Measurements from ENCODE around the gene EIF1B. TPM values are rescaled to one million over a fixed set of nuclear protein-coding genes. Genes with fewer than 3 reads are reported as not detected.
A peak's percentile ranks its signal among the peaks of the same experiment; 100 is the strongest.

Gene EIF1B
- total RNA-seq (2014; rRNA removed; shearing (Covaris generic)) (20.2 and 25.5 TPM in 2 replicates), polyA plus RNA-seq (2016; fragmentation: Nextera tagmentation; extraction: Ambion mirVana) (81.6 and 87.4 TPM in 2 replicates)

DNA sequence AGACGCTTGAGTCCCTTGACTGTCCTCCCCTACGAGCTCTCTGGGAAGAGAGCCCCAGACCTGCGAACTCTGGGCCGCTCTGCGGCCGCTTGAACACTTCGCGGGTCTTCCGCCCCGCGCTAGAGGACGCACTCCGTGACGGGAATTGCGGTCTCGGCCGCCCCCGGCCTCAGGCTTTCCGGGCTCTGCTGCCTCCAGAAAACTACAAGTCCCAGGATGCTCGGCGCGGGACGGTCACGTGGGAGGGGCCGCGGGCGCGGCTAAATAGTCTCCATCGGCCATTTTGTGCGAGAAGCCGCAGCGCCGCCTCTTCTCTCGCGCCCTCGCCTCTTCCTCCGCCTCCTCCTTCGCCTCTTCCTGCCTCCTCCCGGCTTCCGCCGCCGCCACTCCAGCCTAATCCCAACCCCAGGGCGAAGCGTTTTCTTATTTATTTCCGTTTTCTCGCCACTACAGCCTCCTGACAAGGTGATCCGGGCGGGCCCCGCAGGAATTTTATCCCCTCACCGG is at the start of gene EIF1B:
TSS of gene EIF1B (plus strand) at position 290 of the 507 bp plus-strand sequence. CDS start 235 bp downstream, outside the sequence.
- H3K27me3 ChIP-seq (replicated peaks; ENCODE audit: insufficient read depth) = no peaks in the 10 kb centered on the region
- H3K4me1 ChIP-seq (ENCODE audit: insufficient read depth) = peaks cover 20% of the 10 kb centered on the region
- TF ChIP-seq EZH2 (IDR thresholded peaks at IDR 0.05; ENCODE audit: insufficient read depth, poor library complexity, severe bottlenecking) (no peak), EZH2phosphoT487 (IDR thresholded peaks at IDR 0.05; ENCODE audit: insufficient read depth, low read depth) (no peak)
- in situ Hi-C loops (cut with MboI) = no loop called here
- peak; percentile 99 for DNase-seq
- peak within 1 kb of the TSS; percentile 91 for H3K4me3 ChIP-seq
- H3K79me2 ChIP-seq (ENCODE audit: insufficient read depth) = peaks cover 23% of the 10 kb centered on the region
- H3K4me2 ChIP-seq (ENCODE audit: unreplicated experiment) = peak within 1 kb of the TSS; percentile 87
- H3K9me2 ChIP-seq (ENCODE audit: insufficient read depth) = no peaks in the 10 kb centered on the region
- peaks cover 30% of the 10 kb centered on the region for H3K36me3 ChIP-seq (ENCODE audit: low read depth)
- H3K9ac ChIP-seq = peak within 1 kb of the TSS; percentile 94
- 1% methylated on average over 41 to 48 of the region's 50 CpGs for WGBS, 2 experiments (ENCODE audit: low coverage in 1 of 2, low lambda C conversion rate in 2 of 2, missing lambda C conversion rate in 2 of 2)
- no peaks in the 10 kb centered on the region for H4K20me1 ChIP-seq (ENCODE audit: insufficient read depth)
- H3F3A ChIP-seq (ENCODE audit: insufficient read depth) = peaks cover 31% of the 10 kb centered on the region
- peak within 1 kb of the TSS; percentile 83 for H3K27ac ChIP-seq
- H2AFZ ChIP-seq = peak within 1 kb of the TSS; percentile 99
- no peaks in the 10 kb centered on the region for H3K9me3 ChIP-seq (ENCODE audit: low read depth)

DNA sequence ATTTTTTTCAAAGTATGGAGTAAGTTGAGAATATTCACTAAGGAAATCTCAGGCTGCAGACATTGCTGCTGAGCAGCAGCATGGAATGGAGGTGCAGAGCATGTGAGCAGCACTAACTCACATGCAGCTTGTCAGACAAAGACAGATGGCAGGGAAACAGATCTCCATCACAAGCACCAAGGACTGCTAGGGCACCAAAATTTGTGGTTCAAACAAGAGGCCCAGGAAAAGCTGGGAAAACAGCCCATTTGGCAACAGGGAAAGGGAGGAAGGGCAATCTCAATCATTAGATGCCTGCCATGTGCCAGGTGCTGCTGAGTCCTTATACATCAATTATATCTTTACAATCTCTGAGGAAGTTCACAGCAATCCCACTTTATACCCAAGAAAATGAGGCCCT is 47.2 kb upstream of the EIF1B start:
- Histone ChIP-seq H3K9ac (no peak overlapping the region), H3K4me3 (no peak overlapping the region), H3F3A (ENCODE audit: insufficient read depth) (no peaks in the 10 kb centered on the region), H3K36me3 (ENCODE audit: low read depth) (no peaks in the 10 kb centered on the region), H4K20me1 (ENCODE audit: insufficient read depth) (no peaks in the 10 kb centered on the region), H3K27ac (no peak overlapping the region), H3K4me1 (ENCODE audit: insufficient read depth) (peaks cover 8% of the 10 kb centered on the region; the same call in 1 of the 2 replicates), H2AFZ (no peak overlapping the region), H3K79me2 (ENCODE audit: insufficient read depth) (no peaks in the 10 kb centered on the region), H3K27me3 (replicated peaks; ENCODE audit: insufficient read depth) (no peaks in the 10 kb centered on the region), H3K9me3 (ENCODE audit: low read depth) (no peaks in the 10 kb centered on the region), H3K9me2 (ENCODE audit: insufficient read depth) (no peaks in the 10 kb centered on the region), H3K4me2 (ENCODE audit: unreplicated experiment) (no peak overlapping the region)
- in situ Hi-C loops (cut with MboI) = no loop called here
- TF ChIP-seq EZH2 (IDR thresholded peaks at IDR 0.05; ENCODE audit: insufficient read depth, poor library complexity, severe bottlenecking) = no peak
- no peak for DNase-seq

DNA sequence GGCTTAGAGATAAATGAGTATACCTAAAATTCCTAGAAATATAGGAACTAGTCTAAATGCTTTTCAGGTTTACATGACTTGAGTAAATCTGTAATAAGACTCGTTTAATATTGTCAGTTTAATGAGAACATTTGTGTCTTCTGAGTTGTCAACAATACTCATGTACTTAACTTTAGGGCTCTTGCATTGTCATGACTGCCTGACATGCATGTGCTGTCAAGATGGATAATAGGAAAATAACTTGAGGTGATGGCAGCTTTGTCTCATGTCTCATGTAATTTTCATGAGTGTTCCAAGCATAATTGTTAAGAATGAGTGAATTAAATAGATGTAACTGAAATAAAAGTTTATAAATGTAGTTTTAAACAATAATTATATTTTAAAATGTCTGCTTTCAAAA is 45.1 kb upstream of the EIF1B start:
- Histone ChIP-seq H3K9me3 (ENCODE audit: low read depth) (no peaks in the 10 kb centered on the region), H3K36me3 (ENCODE audit: low read depth) (no peaks in the 10 kb centered on the region), H3K27ac (no peak overlapping the region), H2AFZ (no peak overlapping the region), H4K20me1 (ENCODE audit: insufficient read depth) (no peaks in the 10 kb centered on the region), H3F3A (ENCODE audit: insufficient read depth) (no peaks in the 10 kb centered on the region), H3K9ac (no peak overlapping the region), H3K27me3 (replicated peaks; ENCODE audit: insufficient read depth) (no peaks in the 10 kb centered on the region), H3K9me2 (ENCODE audit: insufficient read depth) (no peaks in the 10 kb centered on the region), H3K4me1 (ENCODE audit: insufficient read depth) (no peaks in the 10 kb centered on the region), H3K4me2 (ENCODE audit: unreplicated experiment) (no peak overlapping the region), H3K4me3 (no peak overlapping the region), H3K79me2 (ENCODE audit: insufficient read depth) (no peaks in the 10 kb centered on the region)
- 7 to 20% methylated on average over 1 of the region's 1 CpG for WGBS, 2 experiments (ENCODE audit: low coverage in 1 of 2, low lambda C conversion rate in 2 of 2, missing lambda C conversion rate in 2 of 2)
- DNase-seq = no peak
- in situ Hi-C loops (cut with MboI) = no loop called here
- no peak for TF ChIP-seq EZH2 (IDR thresholded peaks at IDR 0.05; ENCODE audit: insufficient read depth, poor library complexity, severe bottlenecking)
- TF ChIP-seq EZH2phosphoT487 (IDR thresholded peaks at IDR 0.05; ENCODE audit: insufficient read depth, low read depth) = no peak

DNA sequence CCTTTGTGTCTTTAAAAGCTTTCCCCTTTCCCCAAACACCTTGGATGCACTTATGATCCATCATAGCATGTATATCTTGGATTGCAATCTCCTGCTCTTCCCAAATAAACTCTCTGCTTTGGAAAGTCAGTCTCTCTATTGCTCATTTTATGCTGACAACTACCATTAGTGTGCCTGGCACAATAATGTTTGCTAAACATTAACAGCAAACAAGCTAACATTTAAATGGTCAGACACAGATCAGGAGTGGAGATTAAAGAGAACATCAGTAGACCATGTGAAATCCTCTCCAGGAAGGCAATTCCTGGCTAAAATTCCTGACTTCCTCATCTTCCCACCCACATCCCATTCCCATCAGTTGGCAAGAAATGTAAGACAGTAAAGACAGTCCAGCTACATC is 44.3 kb upstream of the EIF1B start:
- Histone ChIP-seq H3K9me3 (ENCODE audit: low read depth) (no peaks in the 10 kb centered on the region), H3K27me3 (replicated peaks; ENCODE audit: insufficient read depth) (no peaks in the 10 kb centered on the region), H3K9me2 (ENCODE audit: insufficient read depth) (no peaks in the 10 kb centered on the region), H4K20me1 (ENCODE audit: insufficient read depth) (no peaks in the 10 kb centered on the region), H2AFZ (no peak overlapping the region), H3K36me3 (ENCODE audit: low read depth) (no peaks in the 10 kb centered on the region), H3K4me1 (ENCODE audit: insufficient read depth) (no peaks in the 10 kb centered on the region), H3K27ac (no peak overlapping the region), H3F3A (ENCODE audit: insufficient read depth) (no peaks in the 10 kb centered on the region), H3K9ac (no peak overlapping the region), H3K4me2 (ENCODE audit: unreplicated experiment) (no peak overlapping the region), H3K4me3 (no peak overlapping the region), H3K79me2 (ENCODE audit: insufficient read depth) (no peaks in the 10 kb centered on the region)
- DNase-seq = no peak
- in situ Hi-C loops (cut with MboI) = no loop called here
- TF ChIP-seq EZH2phosphoT487 (IDR thresholded peaks at IDR 0.05; ENCODE audit: insufficient read depth, low read depth) (no peak), EZH2 (IDR thresholded peaks at IDR 0.05; ENCODE audit: insufficient read depth, poor library complexity, severe bottlenecking) (no peak)

Data from GM23248 (cell line).